GM18951 (cell line): ENCODE measurements around the gene AGPAT4.

Source experiments
- POLR2A ChIP-seq: IDR thresholded peaks from 4 replicates; pipeline ENCODE4 v1.6.1; 2011; ENCODE audit warnings: mild to moderate bottlenecking; ENCODE audit not compliant: insufficient read length, insufficient read depth; ENCODE audit errors: extremely low read depth
- in situ Hi-C: fragments of 300-500 bp; cut with MboI; formaldehyde crosslinking; loops from one replicate; pipeline ENCODE4 v1.12.0; 2022; ENCODE audit warnings: low sequenced_read_pairs, mixed read lengths, inconsistent platforms; ENCODE audit not compliant: unreplicated experiment

AGPAT4 gene

GRCh38 chr6:161139766-161140553 is 133.9 kb downstream of the AGPAT4 start:
- in situ Hi-C loops = no loop called here
- no peak for TF ChIP-seq POLR2A

DNA sequence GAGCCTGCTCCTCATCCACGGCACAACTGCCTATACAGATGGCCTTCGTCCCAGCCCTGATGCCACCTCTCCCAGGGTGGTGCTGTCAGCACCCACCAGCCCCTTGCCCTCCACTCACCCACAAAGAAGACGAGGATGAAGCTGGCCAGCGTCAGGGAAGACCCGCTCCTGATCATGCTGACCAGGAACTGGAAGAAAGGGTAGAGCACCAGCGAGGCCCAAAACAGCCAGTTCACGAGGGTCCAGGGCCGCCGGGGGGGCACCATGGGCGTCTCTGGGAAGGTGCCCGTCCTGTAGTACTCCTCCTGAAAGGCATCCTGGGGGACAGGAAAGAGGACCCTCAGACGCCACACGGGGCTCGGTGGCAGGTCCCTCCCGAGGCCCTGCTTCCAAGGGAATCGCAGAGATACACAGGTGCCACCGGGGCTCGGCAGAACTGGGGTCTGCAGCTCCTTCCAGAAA is 134.5 kb downstream of the AGPAT4 start:
- in situ Hi-C loops = no loop called here
- TF ChIP-seq POLR2A = no peak

DNA sequence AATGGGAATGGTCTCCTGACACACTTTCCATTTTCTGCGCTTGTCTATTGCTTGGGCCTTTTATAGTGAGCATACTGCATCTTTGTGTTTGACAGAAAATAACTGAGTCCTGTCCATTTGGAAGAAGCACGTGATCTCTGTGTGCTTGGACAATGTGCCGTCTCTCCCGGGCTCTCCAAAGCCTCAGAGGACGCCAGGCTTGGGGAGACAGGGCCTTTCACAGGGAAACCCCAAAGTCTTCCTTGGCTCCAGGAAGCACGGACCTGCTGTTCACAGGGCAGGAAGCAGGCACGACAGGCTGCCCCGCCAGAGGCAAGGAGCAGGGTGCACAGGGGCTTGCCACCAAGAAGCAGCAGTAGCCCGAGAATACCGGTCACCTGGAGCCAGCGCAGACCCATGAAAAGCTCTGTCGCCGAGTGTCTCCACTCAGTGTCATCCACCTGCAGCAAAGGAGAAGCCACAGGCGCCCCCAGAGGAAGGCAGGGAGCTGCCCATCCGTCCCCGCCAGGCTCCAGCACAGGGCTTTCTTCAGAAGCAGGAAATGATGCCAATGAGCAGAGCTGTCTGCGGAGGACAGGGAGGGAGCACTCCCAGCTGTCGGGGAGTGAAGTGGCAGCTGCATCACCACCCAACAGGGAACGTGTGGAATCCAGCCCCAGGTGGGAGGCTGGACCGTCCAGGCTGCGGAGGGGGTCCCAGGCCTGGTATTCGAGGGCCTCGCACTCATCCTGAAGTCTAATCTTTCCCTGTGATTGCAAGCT is 135.1 kb downstream of the AGPAT4 start:
- in situ Hi-C loops = no loop called here

GRCh38 chr6:161137839-161138542 is 135.9 kb downstream of the AGPAT4 start:
- in situ Hi-C loops = no loop called here
- TF ChIP-seq POLR2A = no peak

More for the DNA sequence above, 135.1 kb downstream of the AGPAT4 start:
- no peak for TF ChIP-seq POLR2A

DNA sequence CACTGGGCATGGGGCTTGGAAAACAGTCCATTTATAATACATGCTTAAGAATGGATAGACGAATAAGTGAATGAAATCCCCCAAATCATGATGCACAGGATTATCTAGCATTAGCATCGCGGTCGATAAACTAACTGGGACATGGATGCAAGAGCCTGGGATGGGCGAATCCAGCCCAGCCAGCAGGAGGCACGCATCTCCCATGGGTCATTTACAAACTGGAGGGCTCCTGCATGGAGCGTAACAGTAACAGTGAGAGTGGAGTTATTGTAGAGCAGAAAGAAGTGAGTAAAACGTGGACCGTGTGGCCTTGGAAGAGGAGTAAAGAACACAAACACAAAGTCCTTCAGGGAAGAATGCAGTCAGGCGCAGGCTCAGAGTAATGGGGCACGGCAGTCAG is 136.5 kb downstream of the AGPAT4 start:
- no peak for TF ChIP-seq POLR2A
- in situ Hi-C loops = no loop called here

DNA sequence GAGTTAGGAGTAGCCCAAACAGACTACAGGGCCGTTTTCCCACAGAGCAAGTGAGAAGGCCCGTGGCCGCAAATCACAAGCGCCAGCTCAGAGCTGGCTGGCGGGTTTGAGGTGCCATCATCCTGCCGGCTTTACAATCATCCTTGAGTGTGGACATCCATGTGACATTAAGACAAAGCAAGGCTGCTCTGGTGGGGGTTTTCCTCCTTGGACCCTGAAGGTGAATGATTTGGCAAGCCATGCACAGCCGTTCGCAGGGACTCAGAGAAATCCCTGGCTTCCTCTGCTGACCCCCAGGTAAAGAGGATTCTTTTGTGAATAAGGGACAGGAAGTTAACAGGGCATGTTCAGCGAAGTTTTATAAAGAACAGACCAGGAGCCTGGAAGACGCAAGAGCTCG is 137.2 kb downstream of the AGPAT4 start:
- TF ChIP-seq POLR2A = no peak
- in situ Hi-C loops = no loop called here

DNA sequence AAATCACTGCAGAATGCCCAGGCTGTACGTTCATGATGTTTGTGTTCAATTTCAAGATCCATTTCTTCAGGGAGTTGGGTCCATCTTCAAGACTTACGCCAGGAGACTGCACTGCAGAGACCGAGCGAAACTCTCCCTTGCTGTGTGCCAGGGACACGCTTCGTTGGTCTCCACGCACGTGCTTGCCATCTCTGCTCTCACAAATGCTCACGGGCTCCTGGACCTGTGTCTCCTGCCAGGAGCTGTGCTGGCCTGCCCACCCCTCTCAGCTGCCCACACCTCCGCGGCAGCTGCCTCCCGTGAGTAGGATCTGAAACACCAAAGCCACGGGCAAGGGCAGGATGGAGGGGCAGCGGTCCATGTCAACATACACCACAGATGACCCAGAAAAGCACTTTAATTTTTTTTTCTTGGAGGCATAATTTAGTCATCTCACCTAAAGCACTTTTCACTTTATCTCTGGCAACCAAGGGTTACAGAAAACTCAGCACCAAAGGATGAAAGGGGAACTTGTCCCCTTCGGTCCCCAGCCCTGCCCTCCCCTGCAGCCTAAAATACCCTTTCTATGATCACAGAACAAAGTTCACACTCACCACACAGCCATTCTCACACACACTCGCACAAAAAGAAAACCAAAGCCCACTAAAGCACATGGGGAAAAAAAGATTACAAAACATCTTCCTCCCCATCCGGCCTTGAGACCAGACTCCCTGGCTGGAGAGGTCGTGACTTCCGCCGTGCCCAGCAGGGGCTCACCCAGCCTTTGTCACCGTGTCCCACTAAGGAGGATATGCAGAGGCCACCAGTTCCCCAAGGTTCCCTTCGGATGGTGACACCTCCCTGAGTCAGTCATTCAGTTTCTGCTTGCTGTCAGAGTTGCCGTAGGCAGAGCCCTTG is 137.9 kb downstream of the AGPAT4 start:
- in situ Hi-C loops = no loop called here
- no peak for TF ChIP-seq POLR2A

GRCh38 chr6:161134550-161135298 is 139.1 kb downstream of the AGPAT4 start:
- TF ChIP-seq POLR2A = no peak
- in situ Hi-C loops = no loop called here

DNA sequence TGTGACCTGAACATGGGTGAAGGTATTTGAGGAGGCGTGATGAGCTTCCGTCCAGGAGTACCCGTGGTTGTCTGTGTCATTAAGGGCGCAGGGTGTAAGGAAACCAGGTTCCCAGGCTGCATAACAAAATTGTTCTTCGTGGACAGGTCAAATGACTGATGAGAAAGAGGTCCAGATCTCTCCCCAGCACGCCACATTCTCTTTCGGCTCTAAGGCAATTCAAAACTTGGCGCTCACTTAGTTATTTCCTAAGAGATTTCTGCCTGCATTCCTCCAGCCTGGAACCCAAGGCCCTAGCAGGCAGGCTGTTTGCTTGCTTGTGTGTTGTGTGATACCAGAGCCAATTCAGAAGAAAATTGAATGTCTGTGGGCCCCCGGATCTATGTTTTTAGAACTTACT is 139.9 kb downstream of the AGPAT4 start:
- TF ChIP-seq POLR2A = no peak
- in situ Hi-C loops = no loop called here

- in situ Hi-C loops = no loop called here
- no peak for TF ChIP-seq POLR2A
Measured at GRCh38 chr6:161132384-161132783, 141.5 kb downstream of the AGPAT4 start.

GRCh38 chr6:161130967-161131766 is 142.7 kb downstream of the AGPAT4 start:
- no peak for TF ChIP-seq POLR2A
- in situ Hi-C loops = no loop called here

GRCh38 chr6:161130541-161130940 is 143.3 kb downstream of the AGPAT4 start:
- in situ Hi-C loops = no loop called here
- no peak for TF ChIP-seq POLR2A
